ENCODE results near the gene ANKRD63.

DNA sequence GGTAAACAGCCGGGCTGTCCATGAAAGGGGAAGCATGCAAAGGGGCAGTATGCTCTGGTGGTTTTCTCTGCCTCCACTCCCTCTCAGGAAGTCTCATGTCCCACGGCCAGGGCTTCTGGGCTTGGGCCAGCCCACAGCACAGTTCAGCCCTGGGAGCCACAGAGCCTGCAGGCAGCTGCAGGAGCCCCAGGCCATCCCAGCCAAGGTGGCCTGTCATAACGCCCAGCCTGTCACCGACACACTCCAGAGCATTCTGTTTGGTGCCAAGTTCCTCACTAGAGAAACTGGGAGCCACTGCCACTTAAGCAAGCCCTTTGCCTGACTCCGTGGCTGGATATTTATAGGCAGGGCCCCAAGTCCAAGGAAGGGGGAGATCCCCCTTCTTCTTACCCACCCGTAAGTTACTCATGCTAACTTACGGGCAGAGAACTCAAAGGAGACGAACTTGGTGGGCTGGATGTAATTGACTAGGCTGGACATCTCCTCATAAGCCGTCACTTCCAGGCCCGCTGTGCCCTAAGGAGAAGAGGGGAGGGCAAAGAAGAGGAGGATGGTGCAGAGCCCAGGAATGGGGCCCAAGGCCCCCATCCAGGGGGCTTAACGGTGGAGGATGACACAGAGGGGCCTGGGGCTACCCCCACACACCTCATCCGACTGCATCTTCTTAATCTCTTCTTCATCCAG lies 13.2 kb upstream of the ANKRD63 start:
- TF ChIP-seq POLR2A (IDR thresholded peaks at IDR 0.05) (no peak), EP300 (IDR thresholded peaks at IDR 0.05) (no peak)
- TF ChIP-seq, protein P1, sequence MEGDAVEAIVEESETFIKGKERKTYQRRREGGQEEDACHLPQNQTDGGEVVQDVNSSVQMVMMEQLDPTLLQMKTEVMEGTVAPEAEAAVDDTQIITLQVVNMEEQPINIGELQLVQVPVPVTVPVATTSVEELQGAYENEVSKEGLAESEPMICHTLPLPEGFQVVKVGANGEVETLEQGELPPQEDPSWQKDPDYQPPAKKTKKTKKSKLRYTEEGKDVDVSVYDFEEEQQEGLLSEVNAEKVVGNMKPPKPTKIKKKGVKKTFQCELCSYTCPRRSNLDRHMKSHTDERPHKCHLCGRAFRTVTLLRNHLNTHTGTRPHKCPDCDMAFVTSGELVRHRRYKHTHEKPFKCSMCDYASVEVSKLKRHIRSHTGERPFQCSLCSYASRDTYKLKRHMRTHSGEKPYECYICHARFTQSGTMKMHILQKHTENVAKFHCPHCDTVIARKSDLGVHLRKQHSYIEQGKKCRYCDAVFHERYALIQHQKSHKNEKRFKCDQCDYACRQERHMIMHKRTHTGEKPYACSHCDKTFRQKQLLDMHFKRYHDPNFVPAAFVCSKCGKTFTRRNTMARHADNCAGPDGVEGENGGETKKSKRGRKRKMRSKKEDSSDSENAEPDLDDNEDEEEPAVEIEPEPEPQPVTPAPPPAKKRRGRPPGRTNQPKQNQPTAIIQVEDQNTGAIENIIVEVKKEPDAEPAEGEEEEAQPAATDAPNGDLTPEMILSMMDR (IDR thresholded peaks at IDR 0.05), result no peak

Data from gastroesophageal sphincter (tissue), 3 donors.